ENCODE data around the gene CLTB.

GRCh38 chr5:176408590-176408989, 7.7 kb downstream of the CLTB start:
- TF ChIP-seq POLR2AphosphoS5 (IDR thresholded peaks at IDR 0.05; ENCODE audit: low read depth, low read length) (no peak), TAF1 (IDR thresholded peaks at IDR 0.05; ENCODE audit: borderline replicate concordance, insufficient read depth, low read length) (no peak), SIN3A (IDR thresholded peaks at IDR 0.05; ENCODE audit: borderline replicate concordance, insufficient read depth, low read length) (no peak), FOXP2 (optimal IDR thresholded peaks at IDR 0.05; ENCODE audit: borderline replicate concordance, extremely low read depth, extremely low read length, insufficient read depth) (no peak)
- TF ChIP-seq, protein P1, sequence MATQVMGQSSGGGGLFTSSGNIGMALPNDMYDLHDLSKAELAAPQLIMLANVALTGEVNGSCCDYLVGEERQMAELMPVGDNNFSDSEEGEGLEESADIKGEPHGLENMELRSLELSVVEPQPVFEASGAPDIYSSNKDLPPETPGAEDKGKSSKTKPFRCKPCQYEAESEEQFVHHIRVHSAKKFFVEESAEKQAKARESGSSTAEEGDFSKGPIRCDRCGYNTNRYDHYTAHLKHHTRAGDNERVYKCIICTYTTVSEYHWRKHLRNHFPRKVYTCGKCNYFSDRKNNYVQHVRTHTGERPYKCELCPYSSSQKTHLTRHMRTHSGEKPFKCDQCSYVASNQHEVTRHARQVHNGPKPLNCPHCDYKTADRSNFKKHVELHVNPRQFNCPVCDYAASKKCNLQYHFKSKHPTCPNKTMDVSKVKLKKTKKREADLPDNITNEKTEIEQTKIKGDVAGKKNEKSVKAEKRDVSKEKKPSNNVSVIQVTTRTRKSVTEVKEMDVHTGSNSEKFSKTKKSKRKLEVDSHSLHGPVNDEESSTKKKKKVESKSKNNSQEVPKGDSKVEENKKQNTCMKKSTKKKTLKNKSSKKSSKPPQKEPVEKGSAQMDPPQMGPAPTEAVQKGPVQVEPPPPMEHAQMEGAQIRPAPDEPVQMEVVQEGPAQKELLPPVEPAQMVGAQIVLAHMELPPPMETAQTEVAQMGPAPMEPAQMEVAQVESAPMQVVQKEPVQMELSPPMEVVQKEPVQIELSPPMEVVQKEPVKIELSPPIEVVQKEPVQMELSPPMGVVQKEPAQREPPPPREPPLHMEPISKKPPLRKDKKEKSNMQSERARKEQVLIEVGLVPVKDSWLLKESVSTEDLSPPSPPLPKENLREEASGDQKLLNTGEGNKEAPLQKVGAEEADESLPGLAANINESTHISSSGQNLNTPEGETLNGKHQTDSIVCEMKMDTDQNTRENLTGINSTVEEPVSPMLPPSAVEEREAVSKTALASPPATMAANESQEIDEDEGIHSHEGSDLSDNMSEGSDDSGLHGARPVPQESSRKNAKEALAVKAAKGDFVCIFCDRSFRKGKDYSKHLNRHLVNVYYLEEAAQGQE (IDR thresholded peaks at IDR 0.05; ENCODE audit: insufficient read depth in 1 of 2, low read depth in 2 of 2, low read length in 2 of 2) = no peak

All from PFSK-1 (cell line).